Trophoblast cell (in vitro differentiated cells and primary cell): ENCODE results near the gene GPSM1.
A peak's percentile ranks its signal among the peaks of the same experiment; 100 is the strongest.

Source experiments
- DNase-seq, 2 donors: peaks; one replicate each; pipeline ENCODE4 v3.0.0-alpha.2; 2016
- H2AFZ ChIP-seq: 2 replicates; pipeline ENCODE4 v1.6.1; 2013; ENCODE audit warnings: low read length, moderate library complexity, mild to moderate bottlenecking; ENCODE audit not compliant: insufficient read depth, poor library complexity
- H2AK5ac ChIP-seq: 2 replicates; pipeline ENCODE4 v1.6.1; 2013; ENCODE audit warnings: mild to moderate bottlenecking, low read length
- H2BK120ac ChIP-seq: 2 replicates; pipeline ENCODE4 v1.6.1; 2013; ENCODE audit warnings: low read length, mild to moderate bottlenecking, moderate library complexity; ENCODE audit not compliant: insufficient read depth, poor library complexity
- H2BK12ac ChIP-seq: 2 replicates; pipeline ENCODE4 v1.6.1; 2013; ENCODE audit warnings: mild to moderate bottlenecking, low read length, moderate library complexity
- H2BK5ac ChIP-seq: 2 replicates; pipeline ENCODE4 v1.6.1; 2013; ENCODE audit warnings: low read length, low read depth, moderate library complexity, mild to moderate bottlenecking; ENCODE audit not compliant: poor library complexity
- H3K14ac ChIP-seq: 2 replicates; pipeline ENCODE4 v1.6.1; 2013; ENCODE audit warnings: mild to moderate bottlenecking, low read length
- H3K18ac ChIP-seq: 2 replicates; pipeline ENCODE4 v1.6.1; 2013; ENCODE audit warnings: mild to moderate bottlenecking, low read length
- H3K23ac ChIP-seq: 2 replicates; pipeline ENCODE4 v1.6.1; 2013; ENCODE audit warnings: low read length
- H3K27ac ChIP-seq: 2 replicates; pipeline ENCODE4 v1.5.1; 2013; ENCODE audit warnings: low read depth, mild to moderate bottlenecking, inconsistent platforms, low read length, moderate library complexity
- H3K27me3 ChIP-seq: 2 replicates; pipeline ENCODE4 v1.6.1; 2013; ENCODE audit warnings: inconsistent platforms, mild to moderate bottlenecking, low read length, moderate library complexity; ENCODE audit not compliant: insufficient read depth
- H3K36me3 ChIP-seq, 2 experiments: 1 replicate in 1 of 2; 2 replicates in 1 of 2; pipeline ENCODE4 v1.6.1; 2013; ENCODE audit warnings: low read length in 2 of 2, mild to moderate bottlenecking in 2 of 2, moderate library complexity in 1 of 2; ENCODE audit not compliant: insufficient read depth in 2 of 2, control insufficient read depth in 1 of 2
- H3K4ac ChIP-seq: 2 replicates; pipeline ENCODE4 v1.6.1; 2013; ENCODE audit warnings: low read depth, mild to moderate bottlenecking, low read length, moderate library complexity
- H3K4me1 ChIP-seq, 2 experiments: 1 replicate in 1 of 2; 2 replicates in 1 of 2; pipeline ENCODE4 v1.6.1; 2013; ENCODE audit warnings: low read length in 2 of 2, mild to moderate bottlenecking in 2 of 2, moderate library complexity in 1 of 2; ENCODE audit not compliant: insufficient read depth in 2 of 2, control insufficient read depth in 1 of 2
- H3K4me2 ChIP-seq: 2 replicates; pipeline ENCODE4 v1.6.1; 2013; ENCODE audit warnings: inconsistent platforms, mild to moderate bottlenecking, low read length, moderate library complexity
- H3K4me3 ChIP-seq: 2 replicates; pipeline ENCODE4 v1.5.1; 2013; ENCODE audit warnings: mild to moderate bottlenecking, low read depth, low read length, inconsistent platforms
- H3K79me1 ChIP-seq: one replicate; pipeline ENCODE4 v1.6.1; 2013; ENCODE audit warnings: low read length
- H3K79me2 ChIP-seq: 2 replicates; pipeline ENCODE4 v1.6.1; 2013; ENCODE audit warnings: low read length, mild to moderate bottlenecking; ENCODE audit not compliant: control insufficient read depth, insufficient read depth, poor library complexity
- H3K9ac ChIP-seq: 2 replicates; pipeline ENCODE4 v1.6.1; 2013; ENCODE audit warnings: mild to moderate bottlenecking, low read length
- H3K9me3 ChIP-seq: 2 replicates; pipeline ENCODE4 v1.6.1; 2013; ENCODE audit warnings: low read depth, mild to moderate bottlenecking, control low read depth, inconsistent platforms, low read length; ENCODE audit not compliant: insufficient read depth
- H4K12ac ChIP-seq: 2 replicates; pipeline ENCODE4 v1.6.1; 2013; ENCODE audit warnings: low read depth, mild to moderate bottlenecking, low read length, moderate library complexity
- H4K8ac ChIP-seq: 2 replicates; pipeline ENCODE4 v1.6.1; 2013; ENCODE audit warnings: low read depth, mild to moderate bottlenecking, low read length, moderate library complexity
- H4K91ac ChIP-seq: one replicate; pipeline ENCODE4 v1.6.1; 2013; ENCODE audit warnings: low read depth, mild to moderate bottlenecking, low read length, moderate library complexity
- WGBS: extraction: QIAGEN DNeasy Blood & Tissue Kit; methylation state at CpG from one replicate; pipeline ENCODE4 v1.1.7; 2013; ENCODE audit warnings: missing lambda C conversion rate; ENCODE audit not compliant: insufficient read length, insufficient coverage; ENCODE audit errors: extremely low coverage; 5-methylcytosine and 5-hydroxymethylcytosine counted together

Gene GPSM1

DNA sequence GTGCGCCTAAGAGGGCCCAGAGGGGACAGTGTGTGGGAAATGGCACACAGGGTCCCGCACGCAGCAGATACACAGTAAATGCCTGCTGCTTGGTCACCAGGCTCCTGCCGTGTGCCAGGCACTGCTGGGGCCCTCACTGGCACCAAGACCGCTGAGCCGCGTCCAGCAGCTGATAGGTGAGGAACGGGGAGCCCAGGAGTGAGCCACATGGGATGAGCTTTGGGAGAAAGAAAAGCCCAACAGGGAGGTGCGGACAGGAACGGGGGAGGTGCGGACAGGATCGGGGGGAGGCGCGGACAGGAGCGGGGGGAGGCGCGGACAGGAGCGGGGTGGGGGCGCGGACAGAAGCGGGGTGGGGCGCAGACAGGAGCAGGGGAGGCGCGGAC, 16.5 kb downstream of the GPSM1 start:
- H2BK5ac ChIP-seq = no peak overlapping the region
- no peak overlapping the region for H2AFZ ChIP-seq
- no peaks in the 10 kb centered on the region for H3K27me3 ChIP-seq
- no peak overlapping the region for H3K4ac ChIP-seq
- DNase-seq = no peak
- no peak overlapping the region for H2AK5ac ChIP-seq
- no peak overlapping the region for H4K12ac ChIP-seq
- H3K79me2 ChIP-seq = no peaks in the 10 kb centered on the region
- no CpG with 5 or more reads among the region's 24 CpGs for WGBS
- H2BK120ac ChIP-seq = no peak overlapping the region
- H2BK12ac ChIP-seq = no peak overlapping the region
- H4K91ac ChIP-seq = no peak overlapping the region
- H3K9me3 ChIP-seq = no peaks in the 10 kb centered on the region
- H3K4me3 ChIP-seq = no peak overlapping the region
- H3K27ac ChIP-seq = no peak overlapping the region
- no peak overlapping the region for H3K14ac ChIP-seq
- no peak overlapping the region for H3K4me2 ChIP-seq
- H3K79me1 ChIP-seq = peaks cover 3% of the 10 kb centered on the region
- H3K4me1 ChIP-seq = peaks cover 22 to 26% of the 10 kb centered on the region in 2 experiments
- H4K8ac ChIP-seq = no peak overlapping the region
- H3K36me3 ChIP-seq = peaks cover 12 to 14% of the 10 kb centered on the region in 2 experiments
- no peak overlapping the region for H3K9ac ChIP-seq
- no peak overlapping the region for H3K23ac ChIP-seq
- H3K18ac ChIP-seq = no peak overlapping the region

DNA sequence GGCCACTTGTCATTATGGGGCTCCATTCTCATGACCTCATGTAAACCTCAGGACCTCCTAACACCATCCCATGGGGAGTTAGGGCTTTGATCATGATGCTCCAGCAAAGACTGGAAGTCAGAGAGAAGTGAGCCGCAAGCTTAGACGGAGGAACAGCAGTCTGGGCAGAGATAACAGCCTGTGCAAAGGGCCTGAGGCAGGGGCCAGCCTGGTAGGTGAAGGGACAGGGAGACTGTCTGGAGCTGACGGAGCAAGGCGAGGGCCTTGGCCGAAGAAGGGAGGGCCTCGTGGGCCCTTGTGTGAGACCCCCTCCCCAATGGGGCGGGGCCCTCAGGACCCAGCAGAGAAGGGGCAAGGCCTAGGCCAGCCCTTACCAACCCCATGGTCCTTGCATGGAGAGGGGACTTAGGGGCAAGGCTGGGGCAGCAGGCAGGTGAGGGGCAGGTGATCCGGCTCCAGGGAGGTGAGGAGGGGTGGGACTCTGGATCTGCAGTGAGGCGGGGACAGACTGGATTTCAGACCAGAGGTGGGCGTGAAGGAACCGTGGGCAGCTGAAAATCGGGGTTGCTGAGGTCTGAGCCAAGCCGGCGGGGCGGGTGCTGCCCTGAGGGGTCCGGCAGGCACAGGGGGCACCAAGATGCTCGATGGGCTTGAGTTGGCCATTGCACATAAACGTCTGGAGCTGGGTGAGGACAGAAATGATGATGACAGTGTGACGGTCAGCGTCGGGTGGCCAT, 17.4 kb downstream of the GPSM1 start:
- Histone ChIP-seq H3K4me2 (no peak overlapping the region), H3K27me3 (no peaks in the 10 kb centered on the region), H3K79me2 (no peaks in the 10 kb centered on the region), H4K12ac (no peak overlapping the region), H3K4ac (no peak overlapping the region), H2BK5ac (no peak overlapping the region), H3K4me1 (peaks cover 22 to 26% of the 10 kb centered on the region in 2 experiments), H2BK12ac (no peak overlapping the region), H4K91ac (no peak overlapping the region), H3K27ac (no peak overlapping the region), H2BK120ac (no peak overlapping the region), H3K36me3 (peaks cover 14 to 16% of the 10 kb centered on the region in 2 experiments), H4K8ac (no peak overlapping the region), H2AK5ac (no peak overlapping the region), H3K23ac (no peak overlapping the region), H3K14ac (no peak overlapping the region), H3K9ac (no peak overlapping the region), H3K18ac (no peak overlapping the region), H3K9me3 (no peaks in the 10 kb centered on the region), H3K79me1 (peaks cover 3% of the 10 kb centered on the region), H2AFZ (no peak overlapping the region), H3K4me3 (no peak overlapping the region)
- DNase-seq = no peak
- WGBS = no CpG with 5 or more reads among the region's 21 CpGs

DNA sequence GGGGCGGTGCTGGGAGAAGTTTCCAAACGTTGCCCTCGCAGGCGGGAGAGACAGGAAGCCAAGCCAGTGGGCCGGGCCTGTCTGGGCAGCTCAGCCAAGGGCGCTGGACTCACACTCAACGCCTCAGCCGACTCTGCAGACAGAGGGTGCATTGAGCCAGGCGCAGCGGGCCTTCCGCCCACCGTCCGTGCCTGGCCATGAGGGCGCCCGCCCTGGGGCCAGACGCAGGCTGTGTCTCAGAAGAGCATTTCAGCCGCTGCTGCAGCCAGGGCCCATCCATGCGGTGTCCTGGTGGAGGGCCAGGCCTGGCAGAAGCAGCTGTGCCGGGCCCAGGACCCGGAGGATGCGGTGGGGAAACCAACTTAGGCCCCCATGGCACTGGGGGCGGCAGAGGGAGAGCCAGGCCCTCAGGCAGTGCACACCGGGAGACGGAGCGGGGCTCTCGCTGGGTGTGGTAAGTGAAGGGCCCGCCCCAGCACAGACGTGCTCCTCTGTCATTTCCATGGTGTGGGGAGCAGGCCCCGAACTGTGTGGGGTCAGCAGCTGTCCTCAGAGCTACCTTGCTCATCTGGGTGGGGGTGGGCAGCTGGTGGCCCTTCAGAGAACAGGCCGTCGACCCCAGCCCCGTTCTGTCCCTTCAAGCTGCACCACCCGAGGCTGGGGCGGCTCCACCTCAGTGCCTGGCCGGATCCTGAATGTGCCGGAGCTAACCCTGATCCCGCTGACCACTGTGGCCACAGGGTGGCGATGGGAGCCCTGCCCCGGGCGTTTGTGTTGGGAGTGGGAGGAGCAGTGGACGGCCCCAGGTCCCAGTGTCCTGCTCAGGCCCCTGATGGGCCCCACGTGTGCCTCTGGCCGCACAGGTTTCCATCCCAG, 18.2 kb downstream of the GPSM1 start:
- Histone ChIP-seq H3K4me3 (no peak overlapping the region), H3K79me2 (no peaks in the 10 kb centered on the region), H2AK5ac (no peak overlapping the region), H3K36me3 (peaks cover 8 to 10% of the 10 kb centered on the region in 2 experiments), H3K27me3 (no peaks in the 10 kb centered on the region), H2AFZ (no peak overlapping the region), H3K18ac (no peak overlapping the region), H4K91ac (peak overlapping the region; percentile 7), H4K12ac (no peak overlapping the region), H3K27ac (no peak overlapping the region), H3K23ac (no peak overlapping the region), H4K8ac (peak overlapping the region; percentile 21), H2BK5ac (no peak overlapping the region), H3K4me2 (no peak overlapping the region), H3K9me3 (no peaks in the 10 kb centered on the region), H3K14ac (no peak overlapping the region), H2BK12ac (no peak overlapping the region), H3K79me1 (peaks cover 3% of the 10 kb centered on the region), H3K4me1 (peaks cover 22 to 26% of the 10 kb centered on the region in 2 experiments), H3K4ac (no peak overlapping the region), H2BK120ac (no peak overlapping the region), H3K9ac (no peak overlapping the region)
- peak; percentile 44 to 74 for DNase-seq
- no CpG with 5 or more reads among the region's 43 CpGs for WGBS

DNA sequence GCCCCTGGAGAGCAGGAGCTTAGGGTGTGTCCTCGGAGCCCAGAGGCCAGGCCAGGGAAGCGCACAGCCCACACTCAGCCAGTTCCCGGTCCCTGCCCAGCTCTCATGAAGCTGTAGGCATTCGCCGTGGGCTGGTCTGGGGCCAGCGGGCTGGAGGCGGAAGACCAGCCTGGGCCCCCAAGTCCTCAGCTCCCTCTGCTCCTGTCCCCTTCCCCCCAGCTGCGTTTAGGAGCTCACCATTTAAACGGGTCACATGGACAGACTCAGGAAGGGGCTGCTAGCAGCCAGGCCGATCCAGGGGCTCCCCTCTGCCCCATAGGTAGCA, 18.8 kb downstream of the GPSM1 start:
- Histone ChIP-seq H3K9me3 (no peaks in the 10 kb centered on the region), H2BK5ac (no peak overlapping the region), H4K91ac (peak overlapping the region; percentile 7), H3K14ac (no peak overlapping the region), H3K4me3 (no peak overlapping the region), H2AFZ (no peak overlapping the region), H3K9ac (no peak overlapping the region), H4K12ac (no peak overlapping the region), H3K4me1 (peaks cover 22 to 26% of the 10 kb centered on the region in 2 experiments), H3K27ac (no peak overlapping the region), H3K23ac (no peak overlapping the region), H2AK5ac (no peak overlapping the region), H4K8ac (peak overlapping the region; percentile 21), H3K79me1 (peaks cover 3% of the 10 kb centered on the region), H3K79me2 (no peaks in the 10 kb centered on the region), H3K27me3 (no peaks in the 10 kb centered on the region), H3K4ac (no peak overlapping the region), H2BK120ac (no peak overlapping the region), H3K36me3 (peaks cover 3 to 8% of the 10 kb centered on the region in 2 experiments), H2BK12ac (no peak overlapping the region), H3K18ac (no peak overlapping the region), H3K4me2 (no peak overlapping the region)
- DNase-seq = no peak
- no CpG with 5 or more reads among the region's 10 CpGs for WGBS
